ENCODE data around the gene DNAH11. TPM values are rescaled to one million over a fixed set of nuclear protein-coding genes. Genes with fewer than 3 reads are reported as not detected.

Gene DNAH11
- total RNA-seq, 1 donor from 2014 or later: 0.22 TPM

GRCh38 chr7:21866731-21867130 lies 323.9 kb downstream of the DNAH11 start:
- TF ChIP-seq CTCF (IDR thresholded peaks at IDR 0.05; ENCODE audit: partially characterized antibody, unreplicated experiment): no peak
- H3K36me3 Mint-ChIP-seq (ENCODE audit: unreplicated experiment): no peaks in the 10 kb centered on the region
- no peaks in the 10 kb centered on the region for H3K9me3 Mint-ChIP-seq (ENCODE audit: unreplicated experiment)
- H3K4me3 Mint-ChIP-seq (ENCODE audit: unreplicated experiment): no peak overlapping the region
- H3K27me3 Mint-ChIP-seq (ENCODE audit: unreplicated experiment): no peaks in the 10 kb centered on the region
- no peaks in the 10 kb centered on the region for H3K4me1 Mint-ChIP-seq (ENCODE audit: low read depth, unreplicated experiment)
- no peak overlapping the region for H3K27ac Mint-ChIP-seq (ENCODE audit: unreplicated experiment)
- no peak for DNase-seq

GRCh38 chr7:21867226-21867625 lies 324.4 kb downstream of the DNAH11 start:
- Mint-ChIP-seq H3K4me1 (ENCODE audit: low read depth, unreplicated experiment) (no peaks in the 10 kb centered on the region), H3K27me3 (ENCODE audit: unreplicated experiment) (no peaks in the 10 kb centered on the region), H3K36me3 (ENCODE audit: unreplicated experiment) (no peaks in the 10 kb centered on the region), H3K27ac (ENCODE audit: unreplicated experiment) (no peak overlapping the region), H3K4me3 (ENCODE audit: unreplicated experiment) (no peak overlapping the region), H3K9me3 (ENCODE audit: unreplicated experiment) (no peaks in the 10 kb centered on the region)
- DNase-seq: no peak
- TF ChIP-seq CTCF (IDR thresholded peaks at IDR 0.05; ENCODE audit: partially characterized antibody, unreplicated experiment): no peak

GRCh38 chr7:21867816-21868575 lies 325.2 kb downstream of the DNAH11 start:
- H3K4me3 Mint-ChIP-seq (ENCODE audit: unreplicated experiment): no peak overlapping the region
- H3K27ac Mint-ChIP-seq (ENCODE audit: unreplicated experiment): no peak overlapping the region
- DNase-seq: no peak

GRCh38 chr7:21868576-21868850 lies 325.7 kb downstream of the DNAH11 start:
- no peak for TF ChIP-seq CTCF (IDR thresholded peaks at IDR 0.05; ENCODE audit: partially characterized antibody, unreplicated experiment)
- Mint-ChIP-seq H3K4me3 (ENCODE audit: unreplicated experiment) (no peak overlapping the region), H3K27me3 (ENCODE audit: unreplicated experiment) (no peaks in the 10 kb centered on the region), H3K4me1 (ENCODE audit: low read depth, unreplicated experiment) (no peaks in the 10 kb centered on the region), H3K9me3 (ENCODE audit: unreplicated experiment) (no peaks in the 10 kb centered on the region), H3K27ac (ENCODE audit: unreplicated experiment) (no peak overlapping the region), H3K36me3 (ENCODE audit: unreplicated experiment) (no peaks in the 10 kb centered on the region)
- no peak for DNase-seq

More at GRCh38 chr7:21867816-21868575, 325.2 kb downstream of the DNAH11 start:
- Mint-ChIP-seq H3K36me3 (ENCODE audit: unreplicated experiment) (no peaks in the 10 kb centered on the region), H3K9me3 (ENCODE audit: unreplicated experiment) (no peaks in the 10 kb centered on the region), H3K4me1 (ENCODE audit: low read depth, unreplicated experiment) (no peaks in the 10 kb centered on the region), H3K27me3 (ENCODE audit: unreplicated experiment) (no peaks in the 10 kb centered on the region)
- no peak for TF ChIP-seq CTCF (IDR thresholded peaks at IDR 0.05; ENCODE audit: partially characterized antibody, unreplicated experiment)

GRCh38 chr7:21869785-21870402 lies 327.1 kb downstream of the DNAH11 start:
- no peak for DNase-seq
- H3K27ac Mint-ChIP-seq (ENCODE audit: unreplicated experiment): no peak overlapping the region
- no peaks in the 10 kb centered on the region for H3K4me1 Mint-ChIP-seq (ENCODE audit: low read depth, unreplicated experiment)
- H3K9me3 Mint-ChIP-seq (ENCODE audit: unreplicated experiment): no peaks in the 10 kb centered on the region
- H3K27me3 Mint-ChIP-seq (ENCODE audit: unreplicated experiment): no peaks in the 10 kb centered on the region
- no peak for TF ChIP-seq CTCF (IDR thresholded peaks at IDR 0.05; ENCODE audit: partially characterized antibody, unreplicated experiment)
- H3K36me3 Mint-ChIP-seq (ENCODE audit: unreplicated experiment): no peaks in the 10 kb centered on the region
- no peak overlapping the region for H3K4me3 Mint-ChIP-seq (ENCODE audit: unreplicated experiment)

Data from glutamatergic neuron (in vitro differentiated cells).